CD14-positive monocyte (primary cell): ENCODE results near the gene ADAM23. TPM values are rescaled to one million over a fixed set of nuclear protein-coding genes. Genes with fewer than 3 reads are reported as not detected.

Experiments used
- DNase-seq, 3 donors: peaks; one replicate each; pipeline ENCODE4 v3.0.0-alpha.2; 2011 to 2022
- H2AFZ ChIP-seq: 2 replicates; pipeline ENCODE4 v1.6.0; 2012; ENCODE audit warnings: mild to moderate bottlenecking, low read depth, low read length, inconsistent platforms; ENCODE audit not compliant: insufficient read depth, poor library complexity, severe bottlenecking
- H3K27ac ChIP-seq, 2 donors: 1 replicate in 1 of 2; 2 replicates in 1 of 2; pipeline ENCODE4 v1.5.1; 2012 to 2013; ENCODE audit warnings: low read length in 2 of 2, control low read depth in 1 of 2, inconsistent platforms in 1 of 2, low read depth in 1 of 2, mild to moderate bottlenecking in 1 of 2
- H3K27me3 ChIP-seq, 2 donors: one replicate each; pipeline versions ENCODE4 v1.6.0 to v1.6.1; 2011 to 2013; ENCODE audit warnings: low read length in 2 of 2; ENCODE audit not compliant: control insufficient read depth in 2 of 2, insufficient read depth in 2 of 2
- H3K36me3 ChIP-seq, 2 donors: replicated peaks in 1 of 2; 1 replicate in 1 of 2; 2 replicates in 1 of 2; pipeline versions ENCODE4 v1.5.1 to v1.6.1; 2012 to 2013; ENCODE audit warnings: low read length in 2 of 2, control low read depth in 1 of 2, inconsistent platforms in 1 of 2, mild to moderate bottlenecking in 1 of 2; ENCODE audit not compliant: insufficient read depth in 2 of 2, control insufficient read depth in 1 of 2
- H3K4me1 ChIP-seq, 2 donors: 1 replicate in 1 of 2; 2 replicates in 1 of 2; pipeline versions ENCODE4 v1.5.1 to v1.6.1; 2012 to 2013; ENCODE audit warnings: low read length in 2 of 2, control low read depth in 1 of 2, inconsistent platforms in 1 of 2, mild to moderate bottlenecking in 1 of 2, moderate library complexity in 1 of 2; ENCODE audit not compliant: insufficient read depth in 2 of 2, control insufficient read depth in 1 of 2
- H3K4me2 ChIP-seq: replicated peaks from 2 replicates; pipeline ENCODE3; 2012; ENCODE audit warnings: low read length, moderate library complexity, mild to moderate bottlenecking; ENCODE audit not compliant: poor library complexity, severe bottlenecking; ENCODE audit errors: extremely low read depth
- H3K4me3 ChIP-seq, 3 experiments: fragments of 200-600 bp in 1 of 3; sonication (generic) in 1 of 3; replicated peaks in 1 of 3; 1 replicate in 2 of 3; 2 replicates in 1 of 3; pipeline ENCODE4 v1.5.1; 2011 to 2013; ENCODE audit warnings: low read length in 3 of 3, mild to moderate bottlenecking in 3 of 3, control low read depth in 2 of 3, low read depth in 2 of 3, inconsistent platforms in 1 of 3, moderate library complexity in 1 of 3
- H3K79me2 ChIP-seq: 2 replicates; pipeline ENCODE4 v1.6.0; 2012; ENCODE audit warnings: mild to moderate bottlenecking, control low read depth, inconsistent platforms, low read length, moderate library complexity; ENCODE audit not compliant: insufficient read depth
- H3K9ac ChIP-seq: 2 replicates; pipeline ENCODE4 v1.6.0; 2017; ENCODE audit warnings: low read length, mild to moderate bottlenecking; ENCODE audit not compliant: insufficient read depth, poor library complexity, severe bottlenecking
- H3K9me3 ChIP-seq, 2 donors: replicated peaks in 1 of 2; 1 replicate in 1 of 2; 2 replicates in 1 of 2; pipeline versions ENCODE4 v1.5.1 to v1.6.1; 2012 to 2013; ENCODE audit warnings: low read length in 2 of 2, control low read depth in 1 of 2; ENCODE audit not compliant: control insufficient read depth in 1 of 2, insufficient read depth in 1 of 2
- H4K20me1 ChIP-seq: 2 replicates; pipeline ENCODE4 v1.6.0; 2012; ENCODE audit warnings: mild to moderate bottlenecking, low read length, control low read depth, moderate library complexity; ENCODE audit not compliant: insufficient read depth
- H3K27ac Mint-ChIP-seq, 7 donors: one replicate each; pipeline ENCODE4 v1.8.0; 2020; ENCODE audit warnings: mild to moderate bottlenecking in 7 of 7, mixed read lengths in 7 of 7, moderate library complexity in 6 of 7, inconsistent platforms in 2 of 7
- H3K27me3 Mint-ChIP-seq, 3 donors: one replicate each; pipeline ENCODE4 v1.8.0; 2021 to 2022; ENCODE audit warnings: low read depth in 3 of 3, mild to moderate bottlenecking in 3 of 3, mixed read lengths in 3 of 3, moderate library complexity in 3 of 3, inconsistent platforms in 1 of 3
- H3K36me3 Mint-ChIP-seq, 2 donors: one replicate each; pipeline ENCODE4 v1.8.0; 2020; ENCODE audit warnings: mixed read lengths in 2 of 2, inconsistent platforms in 1 of 2, mild to moderate bottlenecking in 1 of 2
- H3K4me1 Mint-ChIP-seq: one replicate; pipeline ENCODE4 v1.8.0; 2020; ENCODE audit warnings: mild to moderate bottlenecking, mixed read lengths
- H3K4me3 Mint-ChIP-seq, 2 donors: one replicate each; pipeline ENCODE4 v1.8.0; 2020; ENCODE audit warnings: mild to moderate bottlenecking in 2 of 2, mixed read lengths in 2 of 2, moderate library complexity in 1 of 2
- H3K9me3 Mint-ChIP-seq, 7 donors: one replicate each; pipeline ENCODE4 v1.8.0; 2020 to 2022; ENCODE audit warnings: mixed read lengths in 7 of 7, mild to moderate bottlenecking in 6 of 7, moderate library complexity in 6 of 7, inconsistent platforms in 2 of 7
- CTCF ChIP-seq: fragments of 200-600 bp; IDR thresholded peaks from one replicate; pipeline ENCODE4 v1.8.0; 2022; ENCODE audit warnings: antibody characterized with exemption, mild to moderate bottlenecking
- WGBS: methylation state at CpG from one replicate; pipeline ENCODE4 v1.1.5; 2013; ENCODE audit warnings: missing lambda C conversion rate; ENCODE audit not compliant: insufficient coverage; 5-methylcytosine and 5-hydroxymethylcytosine counted together
- intact Hi-C, 2 donors: fragments of 100-400 bp; cut with micrococcal nuclease; formaldehyde crosslinking; loops; one replicate each; pipeline versions ENCODE4 v1.15.0 to v1.15.1; 2023
- polyA plus RNA-seq, 3 donors: library from polyadenylated mRNA; depleted of rRNA in 1 of 3; unstranded in 2 of 3; stranded (reverse) in 1 of 3; fragments of 300-500 nt in 2 of 3; fragments of >200 nt in 1 of 3; fragmentation: Illumina TruSeq in 2 of 3; gene quantifications; 1 replicate in 2 of 3; 2 replicates in 1 of 3; pipeline ENCODE4 v1.2.3, GENCODE V29; 2012 to 2021

The ADAM23 gene
- polyA plus RNA-seq, 3 donors, result not detected

- H3K79me2 ChIP-seq, result no peaks in the 10 kb centered on the region
- H3K4me3 ChIP-seq, result no peak overlapping the region
- H3K4me1 Mint-ChIP-seq, result no peaks in the 10 kb centered on the region
- no CpG with 5 or more reads among the region's 1 CpG for WGBS
- no peak overlapping the region for H3K27ac Mint-ChIP-seq
- no peak overlapping the region for H3K4me3 Mint-ChIP-seq
- no peak for TF ChIP-seq CTCF
- intact Hi-C loops, result no loop called here
- H3K36me3 Mint-ChIP-seq, result no peaks in the 10 kb centered on the region
- H4K20me1 ChIP-seq, result no peaks in the 10 kb centered on the region
- DNase-seq, result no peak
- H2AFZ ChIP-seq, result no peak overlapping the region
- peaks cover 2 to 14% (median 6%) of the 10 kb centered on the region in 7 donors for H3K9me3 Mint-ChIP-seq
- H3K4me1 ChIP-seq, result no peaks in the 10 kb centered on the region
- no peak overlapping the region for H3K9ac ChIP-seq
- no peaks in the 10 kb centered on the region for H3K27me3 ChIP-seq
- H3K27ac ChIP-seq, result no peak overlapping the region
- peaks cover 0 to 2% (median 1%) of the 10 kb centered on the region in 3 donors for H3K27me3 Mint-ChIP-seq
- no peak overlapping the region for H3K4me2 ChIP-seq
- no peaks in the 10 kb centered on the region for H3K36me3 ChIP-seq
- H3K9me3 ChIP-seq, result peaks cover 0 to 4% of the 10 kb centered on the region in 2 donors
Measured at GRCh38 chr2:206494061-206494460, 50.7 kb downstream of the ADAM23 start.

GRCh38 chr2:206502729-206503128, 59.4 kb downstream of the ADAM23 start:
- Histone ChIP-seq H3K4me1 (no peaks in the 10 kb centered on the region), H3K9ac (no peak overlapping the region), H3K9me3 (no peaks in the 10 kb centered on the region), H3K4me2 (no peak overlapping the region), H3K79me2 (no peaks in the 10 kb centered on the region), H3K36me3 (no peaks in the 10 kb centered on the region), H3K27me3 (no peaks in the 10 kb centered on the region), H3K4me3 (no peak overlapping the region), H3K27ac (no peak overlapping the region), H2AFZ (no peak overlapping the region), H4K20me1 (no peaks in the 10 kb centered on the region)
- Mint-ChIP-seq H3K4me3 (no peak overlapping the region), H3K9me3 (peaks cover 0 to 3% (median 0%) of the 10 kb centered on the region in 7 donors), H3K27ac (no peak overlapping the region), H3K27me3 (no peaks in the 10 kb centered on the region), H3K36me3 (no peaks in the 10 kb centered on the region), H3K4me1 (no peaks in the 10 kb centered on the region)
- intact Hi-C loops, result no loop called here
- no CpG with 5 or more reads among the region's 4 CpGs for WGBS
- no peak for TF ChIP-seq CTCF
- no peak for DNase-seq
